PC-9 (cell line): ENCODE measurements around the gene FURIN. TPM values are rescaled to one million over a fixed set of nuclear protein-coding genes. Genes with fewer than 3 reads are reported as not detected.

Experiments
- BruUV-seq: library from RNA; stranded (reverse); fragments of 400-500 nt; replicated peaks from 2 replicates; lab custom pipeline; 2021; lab: Mats Ljungman, UMichigan
- CTCF ChIA-PET: fragments of 300-600 bp; sonication (Branson Sonifier 250); formaldehyde crosslinking; loops from one replicate; lab custom pipeline; 2022; ENCODE audit warnings: antibody characterized with exemption; lab: Charles Lee
- POLR2A ChIA-PET: fragments of 300-600 bp; sonication (Branson Sonifier 250); formaldehyde crosslinking; loops from one replicate; lab custom pipeline; 2022; ENCODE audit warnings: antibody characterized with exemption; ENCODE audit not compliant: unreplicated experiment; lab: Charles Lee
- DNase-seq, 2 experiments: peaks; one replicate each; pipeline versions ENCODE4 v3.0.0 to v3.0.0-alpha.2; 2015 to 2022; ENCODE audit warnings: mixed read lengths in 1 of 2
- H2AFZ ChIP-seq: fragments of 200-600 bp; sonication (generic); 2 replicates; pipeline ENCODE4 v1.8.1; 2017; ENCODE audit warnings: antibody characterized with exemption
- H3F3A ChIP-seq: fragments of 200-600 bp; sonication (generic); 2 replicates; pipeline ENCODE4 v1.8.1; 2017; ENCODE audit warnings: antibody characterized with exemption, mild to moderate bottlenecking, low read depth; ENCODE audit not compliant: insufficient read depth
- H3K27ac ChIP-seq: fragments of 200-600 bp; sonication (generic); 2 replicates; pipeline ENCODE4 v1.6.1; 2016; ENCODE audit warnings: mixed run types
- H3K27me3 ChIP-seq: fragments of 200-600 bp; sonication (generic); 2 replicates; pipeline ENCODE4 v1.6.1; 2016; ENCODE audit warnings: low read depth, mixed run types; ENCODE audit not compliant: insufficient read depth
- H3K36me3 ChIP-seq: fragments of 200-600 bp; sonication (generic); 2 replicates; pipeline ENCODE4 v1.6.1; 2016; ENCODE audit warnings: low read depth, mixed run types
- H3K4me1 ChIP-seq: fragments of 200-600 bp; sonication (generic); replicated peaks from 2 replicates; pipeline ENCODE4 v1.6.1; 2016; ENCODE audit warnings: mixed run types; ENCODE audit not compliant: insufficient read depth
- H3K4me2 ChIP-seq: fragments of 200-600 bp; sonication (generic); 2 replicates; pipeline ENCODE4 v1.6.1; 2017; ENCODE audit warnings: mixed run types
- H3K4me3 ChIP-seq: fragments of 200-600 bp; sonication (generic); 2 replicates; pipeline ENCODE4 v1.6.1; 2016; ENCODE audit warnings: mixed run types
- H3K79me2 ChIP-seq: fragments of 200-600 bp; sonication (generic); 2 replicates; pipeline ENCODE4 v1.6.1; 2017; ENCODE audit warnings: low read depth, mixed run types
- H3K9me2 ChIP-seq: fragments of 200-600 bp; sonication (generic); 2 replicates; pipeline ENCODE4 v1.8.1; 2017; ENCODE audit warnings: mild to moderate bottlenecking; ENCODE audit not compliant: insufficient read depth
- H3K9me3 ChIP-seq: fragments of 200-600 bp; sonication (generic); 2 replicates; pipeline ENCODE4 v1.8.1; 2016; ENCODE audit warnings: low read depth; ENCODE audit not compliant: insufficient read depth
- H4K20me1 ChIP-seq: fragments of 200-600 bp; sonication (generic); 2 replicates; pipeline ENCODE4 v1.8.1; 2017; ENCODE audit not compliant: insufficient read depth
- CTCF ChIP-seq: fragments of 200-600 bp; sonication (generic); conservative IDR thresholded peaks from 2 replicates; pipeline ENCODE4 v1.6.1; 2017; ENCODE audit warnings: mixed run types, antibody characterized with exemption, mild to moderate bottlenecking, moderate library complexity
- EZH2 ChIP-seq: fragments of 200-600 bp; sonication (generic); IDR thresholded peaks from 2 replicates; pipeline ENCODE4 v1.8.0; 2017; ENCODE audit warnings: antibody characterized with exemption, low read depth
- intact Hi-C: fragments of 100-400 bp; cut with micrococcal nuclease; formaldehyde crosslinking; loops from one replicate; pipeline ENCODE4 v1.10.0; 2022; ENCODE audit not compliant: unreplicated experiment
- total RNA-seq: library from RNA; stranded (reverse); gene quantifications from 2 replicates; pipeline ENCODE4 v1.2.3, GENCODE V29; 2021

Gene FURIN
- total RNA-seq, 1 experiment from 2014 or later, result 50.4 TPM

- Histone ChIP-seq H2AFZ (no peak overlapping the region), H3K27ac (no peak overlapping the region), H3K27me3 (no peaks in the 10 kb centered on the region), H3K4me2 (no peak overlapping the region), H3K9me2 (no peaks in the 10 kb centered on the region), H3F3A (peaks cover 3% of the 10 kb centered on the region; the same call in 1 of the 2 replicates), H3K36me3 (no peaks in the 10 kb centered on the region), H3K4me3 (no peak overlapping the region), H4K20me1 (no peaks in the 10 kb centered on the region), H3K9me3 (no peaks in the 10 kb centered on the region), H3K4me1 (no peaks in the 10 kb centered on the region), H3K79me2 (no peaks in the 10 kb centered on the region)
- TF ChIP-seq EZH2, result no peak
- no peak for TF ChIP-seq CTCF
- no peak for DNase-seq
- ChIA-PET CTCF (no interaction called here), POLR2A (no interaction called here)
- intact Hi-C loops, result no loop called here
- BruUV-seq, result no TSS peak
Measured at GRCh38 chr15:90889313-90889730, 20.9 kb downstream of the FURIN start.

GRCh38 chr15:90889736-90890456, 21.5 kb downstream of the FURIN start:
- DNase-seq, result no peak
- H3K27ac ChIP-seq, result no peak overlapping the region
- no peak for TF ChIP-seq EZH2
- no peak for TF ChIP-seq CTCF
- H3K9me3 ChIP-seq, result no peaks in the 10 kb centered on the region
- H2AFZ ChIP-seq, result no peak overlapping the region
- ChIA-PET CTCF (interaction anchor here (0.6 kb wide), 1 partner anchor 597 kb away, joined by 3 read pairs; no protein-coding TSS in a partner anchor), POLR2A (no interaction called here)
- no peak overlapping the region for H3K4me2 ChIP-seq
- no TSS peak for BruUV-seq
- no peaks in the 10 kb centered on the region for H3K27me3 ChIP-seq
- H3K79me2 ChIP-seq, result no peaks in the 10 kb centered on the region
- intact Hi-C loops, result no loop called here
- H3F3A ChIP-seq, result peaks cover 3% of the 10 kb centered on the region; the same call in 1 of the 2 replicates
- H3K36me3 ChIP-seq, result no peaks in the 10 kb centered on the region
- no peaks in the 10 kb centered on the region for H4K20me1 ChIP-seq
- H3K4me3 ChIP-seq, result no peak overlapping the region
- no peaks in the 10 kb centered on the region for H3K9me2 ChIP-seq
- no peaks in the 10 kb centered on the region for H3K4me1 ChIP-seq

GRCh38 chr15:90890839-90891238, 22.5 kb downstream of the FURIN start:
- Histone ChIP-seq H4K20me1 (no peaks in the 10 kb centered on the region), H3K27ac (no peak overlapping the region), H2AFZ (no peak overlapping the region), H3F3A (0 out of 2 replicates have a peak, but pooled peaks cover 3% of the 10 kb centered on the region), H3K4me3 (no peak overlapping the region), H3K79me2 (no peaks in the 10 kb centered on the region), H3K9me2 (no peaks in the 10 kb centered on the region), H3K27me3 (no peaks in the 10 kb centered on the region), H3K9me3 (no peaks in the 10 kb centered on the region), H3K36me3 (no peaks in the 10 kb centered on the region), H3K4me1 (no peaks in the 10 kb centered on the region), H3K4me2 (no peak overlapping the region)
- TF ChIP-seq CTCF (no peak), EZH2 (no peak)
- no TSS peak for BruUV-seq
- ChIA-PET POLR2A (no interaction called here), CTCF (no interaction called here)
- intact Hi-C loops, result no loop called here
- DNase-seq, result no peak
